Measurements from ENCODE around the gene CREB3L2. TPM values are rescaled to one million over a fixed set of nuclear protein-coding genes. Genes with fewer than 3 reads are reported as not detected.
"Not testable (repeated sequence)": the region's sequence is repeated elsewhere in the genome, so short reads cannot be mapped to it uniquely, and the experiment has no call there.

CREB3L2 gene
- total RNA-seq, 1 donor from 2014 or later, result 8.4 TPM

DNA sequence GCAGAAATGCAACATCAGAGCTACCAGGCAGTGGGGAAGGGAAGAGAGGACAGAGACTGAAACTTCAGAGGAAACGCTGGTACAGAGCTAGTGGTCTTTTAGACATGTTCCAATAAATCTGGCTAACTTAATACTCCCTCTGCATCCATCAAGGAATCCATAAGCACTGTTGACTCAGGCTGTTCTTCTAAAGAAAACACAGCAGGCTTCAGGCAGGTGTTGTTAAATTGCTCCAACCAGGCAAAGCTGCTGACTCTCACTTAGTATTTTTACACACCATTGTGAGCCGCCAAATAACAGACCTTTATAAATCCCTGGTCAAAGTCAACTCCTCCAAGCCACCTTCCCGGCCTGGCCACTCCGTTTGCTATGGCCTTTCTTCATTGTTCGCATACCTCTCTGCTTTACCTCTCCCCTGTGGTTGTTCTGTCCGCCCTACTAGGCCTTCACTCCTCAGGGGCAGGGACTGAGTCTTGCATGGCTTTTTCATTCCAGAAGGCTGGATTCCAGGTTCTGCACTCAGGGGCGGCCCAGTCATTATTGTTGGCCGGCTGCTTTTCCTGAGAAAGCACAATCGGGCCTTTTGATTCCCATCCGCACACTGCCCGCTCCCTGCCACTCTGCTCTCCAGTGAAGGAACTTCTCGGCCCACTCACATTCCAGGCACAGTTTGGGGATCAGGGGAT lies 18.4 kb downstream of the CREB3L2 start:
- peaks cover 4% of the 10 kb centered on the region for H3K36me3 ChIP-seq (ENCODE audit: control insufficient read depth, insufficient read depth, low read length)
- H3K4me3 ChIP-seq (ENCODE audit: low read depth, low read length), result no peak overlapping the region
- no peaks in the 10 kb centered on the region for H3K27me3 ChIP-seq (ENCODE audit: control insufficient read depth, insufficient read depth, low read length)
- DNase-seq (ENCODE audit: low read depth) (no peak), FAIRE-seq (no peak)
- TF ChIP-seq, protein P1, sequence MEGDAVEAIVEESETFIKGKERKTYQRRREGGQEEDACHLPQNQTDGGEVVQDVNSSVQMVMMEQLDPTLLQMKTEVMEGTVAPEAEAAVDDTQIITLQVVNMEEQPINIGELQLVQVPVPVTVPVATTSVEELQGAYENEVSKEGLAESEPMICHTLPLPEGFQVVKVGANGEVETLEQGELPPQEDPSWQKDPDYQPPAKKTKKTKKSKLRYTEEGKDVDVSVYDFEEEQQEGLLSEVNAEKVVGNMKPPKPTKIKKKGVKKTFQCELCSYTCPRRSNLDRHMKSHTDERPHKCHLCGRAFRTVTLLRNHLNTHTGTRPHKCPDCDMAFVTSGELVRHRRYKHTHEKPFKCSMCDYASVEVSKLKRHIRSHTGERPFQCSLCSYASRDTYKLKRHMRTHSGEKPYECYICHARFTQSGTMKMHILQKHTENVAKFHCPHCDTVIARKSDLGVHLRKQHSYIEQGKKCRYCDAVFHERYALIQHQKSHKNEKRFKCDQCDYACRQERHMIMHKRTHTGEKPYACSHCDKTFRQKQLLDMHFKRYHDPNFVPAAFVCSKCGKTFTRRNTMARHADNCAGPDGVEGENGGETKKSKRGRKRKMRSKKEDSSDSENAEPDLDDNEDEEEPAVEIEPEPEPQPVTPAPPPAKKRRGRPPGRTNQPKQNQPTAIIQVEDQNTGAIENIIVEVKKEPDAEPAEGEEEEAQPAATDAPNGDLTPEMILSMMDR (IDR thresholded peaks at IDR 0.05; ENCODE audit: insufficient read depth, low read length, severe bottlenecking), result no peak

DNA sequence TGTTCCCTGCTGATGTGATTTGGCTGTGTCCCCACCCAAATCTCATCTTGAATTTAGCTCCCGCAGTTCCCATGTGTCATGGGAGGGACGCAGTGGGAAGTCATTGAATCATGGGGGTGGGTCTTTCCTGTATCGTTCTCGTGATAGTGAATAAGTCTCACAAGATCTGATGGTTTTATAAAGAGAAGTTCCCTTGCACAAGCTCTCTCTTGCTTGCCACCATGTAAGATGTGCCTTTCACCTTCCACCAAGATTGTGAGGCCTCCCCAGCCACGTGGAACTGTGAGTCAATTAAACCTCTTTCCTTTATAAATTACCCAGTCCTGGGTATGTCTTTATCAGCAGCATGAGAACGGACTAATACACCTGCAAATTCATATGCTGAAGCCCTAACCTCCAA lies 19.5 kb downstream of the CREB3L2 start:
- not testable (repeated sequence) for DNase-seq (ENCODE audit: low read depth); H3K4me3 ChIP-seq (ENCODE audit: low read depth, low read length); H3K27me3 ChIP-seq (ENCODE audit: control insufficient read depth, insufficient read depth, low read length); H3K36me3 ChIP-seq (ENCODE audit: control insufficient read depth, insufficient read depth, low read length); FAIRE-seq

- TF ChIP-seq, protein P1 (IDR thresholded peaks at IDR 0.05; ENCODE audit: insufficient read depth, low read length, severe bottlenecking), result no peak
- peaks cover 4% of the 10 kb centered on the region for H3K36me3 ChIP-seq (ENCODE audit: control insufficient read depth, insufficient read depth, low read length)
- FAIRE-seq (no peak), DNase-seq (ENCODE audit: low read depth) (no peak)
- H3K4me3 ChIP-seq (ENCODE audit: low read depth, low read length), result no peak overlapping the region
- H3K27me3 ChIP-seq (ENCODE audit: control insufficient read depth, insufficient read depth, low read length), result no peaks in the 10 kb centered on the region
Observed at GRCh38 chr7:137981668-137982067, 20.2 kb downstream of the CREB3L2 start.

GRCh38 chr7:137981175-137981574 lies 20.7 kb downstream of the CREB3L2 start:
- DNase-seq (ENCODE audit: low read depth) (no peak), FAIRE-seq (no peak)
- TF ChIP-seq, protein P1 (IDR thresholded peaks at IDR 0.05; ENCODE audit: insufficient read depth, low read length, severe bottlenecking), result no peak
- H3K27me3 ChIP-seq (ENCODE audit: control insufficient read depth, insufficient read depth, low read length), result no peaks in the 10 kb centered on the region
- peaks cover 4% of the 10 kb centered on the region for H3K36me3 ChIP-seq (ENCODE audit: control insufficient read depth, insufficient read depth, low read length)
- no peak overlapping the region for H3K4me3 ChIP-seq (ENCODE audit: low read depth, low read length)

DNA sequence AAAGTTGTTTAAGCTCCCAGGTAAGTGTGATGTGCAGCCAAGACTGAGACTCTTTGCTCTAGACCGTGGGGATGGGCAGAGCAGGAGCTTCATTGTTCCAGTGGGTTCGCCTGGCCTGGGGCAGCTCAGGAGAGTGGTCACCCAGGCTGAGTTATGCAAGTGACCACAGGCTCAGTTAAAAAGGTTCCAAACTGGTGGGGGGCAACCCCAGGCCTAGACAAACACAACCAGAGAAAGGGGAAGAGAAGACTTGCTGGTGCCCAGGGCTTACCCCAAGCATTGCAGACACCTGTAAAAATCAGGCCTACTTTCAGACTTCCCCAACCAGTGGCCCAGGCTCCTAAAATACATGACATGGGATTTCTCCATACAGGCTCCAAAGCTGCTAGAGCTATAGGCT lies 21.6 kb downstream of the CREB3L2 start:
- Histone ChIP-seq H3K4me3 (ENCODE audit: low read depth, low read length) (no peak overlapping the region), H3K36me3 (ENCODE audit: control insufficient read depth, insufficient read depth, low read length) (peaks cover 5% of the 10 kb centered on the region), H3K27me3 (ENCODE audit: control insufficient read depth, insufficient read depth, low read length) (no peaks in the 10 kb centered on the region)
- FAIRE-seq, result no peak
- no peak for DNase-seq (ENCODE audit: low read depth)
- TF ChIP-seq, protein P1 (IDR thresholded peaks at IDR 0.05; ENCODE audit: insufficient read depth, low read length, severe bottlenecking), result no peak

DNA sequence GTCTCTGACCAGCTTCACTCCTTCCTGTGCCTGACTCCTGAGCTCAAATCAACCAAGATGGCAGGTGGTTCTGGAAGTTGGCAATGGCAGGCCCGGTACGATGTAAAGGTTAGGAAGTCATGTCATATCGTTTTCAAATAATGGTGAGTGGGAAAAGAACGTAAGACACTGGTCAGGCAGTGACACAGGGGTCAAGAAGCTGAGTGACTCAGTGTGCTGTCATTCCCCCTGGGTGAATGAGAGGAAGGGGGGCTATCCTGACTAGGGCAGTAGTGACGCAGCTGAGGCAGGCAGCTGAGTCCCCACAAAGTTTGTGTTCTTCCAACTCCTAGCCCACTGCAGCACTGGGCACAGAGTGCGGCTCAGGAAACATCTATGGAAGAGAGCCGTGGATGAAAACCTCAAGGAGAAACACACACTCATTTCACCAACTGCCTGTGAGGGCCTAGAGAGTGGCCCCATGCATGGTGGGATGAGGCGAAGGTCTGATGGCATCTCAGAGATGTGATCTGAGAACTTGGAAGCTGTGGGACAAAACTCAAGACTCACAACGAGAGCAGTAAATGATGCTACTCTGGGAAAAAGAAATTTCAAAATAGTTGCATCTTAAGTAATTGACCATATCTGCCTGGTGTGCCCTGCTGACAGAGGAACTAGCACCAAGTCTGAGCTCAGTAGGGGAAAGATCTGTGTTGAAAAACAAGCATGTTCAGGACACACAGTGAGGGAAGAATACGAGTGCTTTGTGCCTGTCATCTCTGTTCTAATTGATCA lies 23.2 kb downstream of the CREB3L2 start:
- no peak for FAIRE-seq
- Histone ChIP-seq H3K27me3 (ENCODE audit: control insufficient read depth, insufficient read depth, low read length) (no peaks in the 10 kb centered on the region), H3K4me3 (ENCODE audit: low read depth, low read length) (no peak overlapping the region), H3K36me3 (ENCODE audit: control insufficient read depth, insufficient read depth, low read length) (peaks cover 7% of the 10 kb centered on the region)
- peak; percentile 81 for DNase-seq (ENCODE audit: low read depth)
- TF ChIP-seq, protein P1 (IDR thresholded peaks at IDR 0.05; ENCODE audit: insufficient read depth, low read length, severe bottlenecking), result no peak

All from bronchial epithelial cell (primary cell).